Putamen (tissue), 1 donor: Measurements from ENCODE around the gene CCDC124.
"Not testable (repeated sequence)": the region's sequence is repeated elsewhere in the genome, so short reads cannot be mapped to it uniquely, and the experiment has no call there.

Source experiments
- DNase-seq: peaks from one replicate; pipeline ENCODE4 v3.0.0-alpha.2; 2016; ENCODE audit warnings: low spot score

The CCDC124 gene, protein sequence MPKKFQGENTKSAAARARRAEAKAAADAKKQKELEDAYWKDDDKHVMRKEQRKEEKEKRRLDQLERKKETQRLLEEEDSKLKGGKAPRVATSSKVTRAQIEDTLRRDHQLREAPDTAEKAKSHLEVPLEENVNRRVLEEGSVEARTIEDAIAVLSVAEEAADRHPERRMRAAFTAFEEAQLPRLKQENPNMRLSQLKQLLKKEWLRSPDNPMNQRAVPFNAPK

GRCh38 chr19:17932485-17933338, at the start of gene CCDC124:
Gene CCDC124, plus strand, starts transcription at chr19:17933015. Its CDS starts 3,406 bp downstream, at chr19:17936421.
- peak; percentile 88 for DNase-seq

DNA sequence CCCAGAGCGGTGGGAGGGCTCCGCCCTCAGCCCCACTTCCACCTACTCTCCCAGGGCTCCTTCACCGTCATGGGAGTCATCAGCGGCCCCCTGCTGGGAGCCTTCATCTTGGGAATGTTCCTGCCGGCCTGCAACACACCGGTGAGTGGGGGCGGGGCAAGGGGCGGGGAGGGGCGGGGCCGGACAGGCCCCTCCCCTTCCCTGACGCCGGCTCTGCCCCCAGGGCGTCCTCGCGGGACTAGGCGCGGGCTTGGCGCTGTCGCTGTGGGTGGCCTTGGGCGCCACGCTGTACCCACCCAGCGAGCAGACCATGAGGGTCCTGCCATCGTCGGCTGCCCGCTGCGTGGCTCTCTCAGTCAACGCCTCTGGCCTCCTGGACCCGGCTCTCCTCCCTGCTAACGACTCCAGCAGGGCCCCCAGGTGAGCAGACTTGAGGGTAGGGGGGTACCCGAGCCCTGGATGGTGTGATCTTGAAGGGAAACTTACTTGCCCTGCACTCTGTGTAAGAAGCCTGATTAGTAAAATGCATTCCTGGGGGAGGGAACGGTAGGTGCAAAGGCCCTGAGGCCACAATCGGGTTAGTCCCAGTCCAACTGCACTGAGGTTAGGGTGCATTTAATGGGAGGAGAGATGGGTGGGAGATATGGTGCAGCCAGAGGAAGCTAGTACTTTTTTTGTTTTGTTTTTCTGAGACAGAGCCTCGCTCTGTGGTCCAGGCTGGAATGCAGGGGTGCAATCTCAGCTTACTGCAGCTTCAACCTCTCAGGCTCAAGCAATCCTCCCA, 49.0 kb upstream of the CCDC124 start:
- no peak for DNase-seq

- no peak for DNase-seq
Measured at GRCh38 chr19:17886515-17886914, 46.3 kb upstream of the CCDC124 start.

DNA sequence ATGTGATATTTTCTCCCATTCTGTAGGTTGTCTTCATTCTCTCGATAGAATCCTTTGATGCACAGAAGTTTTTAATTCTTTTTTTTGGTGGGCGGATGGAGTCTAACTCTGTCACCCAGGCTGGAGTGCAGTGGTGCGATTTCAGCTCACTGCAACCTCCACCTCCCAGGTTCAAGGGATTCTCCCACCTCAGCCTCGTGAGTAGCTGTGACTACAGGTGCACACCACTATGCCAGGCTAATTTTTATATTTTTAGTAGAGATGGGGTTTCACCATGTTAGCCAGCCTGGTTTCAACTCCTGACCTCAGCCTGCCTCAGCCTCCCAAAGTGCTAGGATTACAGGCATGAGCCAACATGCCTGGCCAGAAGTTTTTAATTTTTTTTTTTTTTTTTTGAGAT, 45.6 kb upstream of the CCDC124 start:
- DNase-seq: not testable (repeated sequence)

- no peak for DNase-seq
Measured at GRCh38 chr19:17888260-17888659, 44.6 kb upstream of the CCDC124 start.

DNA sequence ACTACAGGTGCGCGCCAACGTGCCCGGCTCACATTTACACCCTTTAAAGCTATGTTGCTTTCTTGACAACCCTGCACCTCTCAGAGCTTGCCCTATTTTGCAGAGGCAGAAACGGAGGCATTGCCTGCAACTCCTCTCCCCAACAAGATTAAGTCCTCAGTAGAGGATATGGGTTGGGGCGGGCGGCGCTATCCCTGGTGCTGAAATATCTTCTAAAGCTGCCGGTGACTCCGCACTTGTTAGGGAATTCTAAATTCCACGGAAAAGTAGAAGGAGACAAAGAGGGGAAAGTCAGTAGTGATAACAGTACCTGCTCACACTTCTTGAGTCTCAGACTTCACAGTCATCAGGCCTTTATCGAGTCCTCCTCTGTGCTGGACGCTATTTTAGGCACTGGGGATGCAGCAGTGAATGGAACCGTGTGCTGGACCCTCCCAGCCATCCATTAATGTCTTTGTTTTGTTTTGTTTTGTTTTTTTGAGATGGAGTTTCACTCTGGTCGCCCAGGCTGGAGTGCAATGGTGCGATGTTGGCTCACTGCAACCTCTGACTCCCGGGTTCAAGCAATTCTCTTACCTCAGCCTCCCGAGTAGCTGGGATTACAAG, 43.1 kb upstream of the CCDC124 start:
- DNase-seq: no peak

- no peak for DNase-seq
Measured at GRCh38 chr19:17893766-17894165, 39.0 kb upstream of the CCDC124 start.

DNA sequence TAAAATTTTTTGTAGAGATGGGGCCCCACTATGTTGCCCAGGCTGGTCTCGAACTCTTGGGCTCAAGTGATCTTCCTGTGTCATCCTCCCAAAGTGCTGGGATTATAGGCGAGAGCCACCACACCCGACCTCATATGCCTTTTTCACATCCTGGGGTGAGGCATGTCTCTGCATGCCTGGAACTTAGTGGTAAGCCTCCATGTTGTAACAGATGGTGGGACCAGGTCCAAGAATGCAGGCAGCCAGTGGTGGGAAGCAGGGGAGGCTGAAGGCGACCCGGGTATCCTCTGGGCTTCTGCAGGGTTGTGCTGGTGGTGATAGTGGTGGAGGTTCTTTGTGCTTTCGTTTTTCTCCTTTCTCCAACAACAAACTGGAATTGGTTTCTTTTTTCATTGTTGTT, 30.1 kb upstream of the CCDC124 start:
- DNase-seq: no peak

DNA sequence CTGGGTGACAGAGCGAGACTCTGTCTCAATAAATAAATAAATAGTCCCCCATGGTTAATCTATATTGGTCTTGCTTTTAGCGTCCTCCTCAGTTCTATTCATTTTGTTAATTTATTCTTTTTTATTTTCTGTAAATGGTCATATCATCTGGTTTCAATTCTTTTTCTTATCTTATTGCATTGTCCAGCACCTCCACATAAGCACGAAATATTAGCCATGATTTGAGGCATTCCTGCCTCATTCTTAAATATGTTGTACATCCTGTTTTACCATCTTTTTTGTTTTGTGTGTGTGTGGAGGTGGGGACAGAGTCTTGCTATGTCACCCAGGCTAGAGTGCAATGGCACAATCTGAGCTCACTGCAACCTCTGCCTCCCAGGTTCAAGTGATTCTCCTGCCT, 24.6 kb upstream of the CCDC124 start:
- DNase-seq: no peak

- no peak for DNase-seq
Measured at GRCh38 chr19:17909003-17909732, 23.6 kb upstream of the CCDC124 start.

DNA sequence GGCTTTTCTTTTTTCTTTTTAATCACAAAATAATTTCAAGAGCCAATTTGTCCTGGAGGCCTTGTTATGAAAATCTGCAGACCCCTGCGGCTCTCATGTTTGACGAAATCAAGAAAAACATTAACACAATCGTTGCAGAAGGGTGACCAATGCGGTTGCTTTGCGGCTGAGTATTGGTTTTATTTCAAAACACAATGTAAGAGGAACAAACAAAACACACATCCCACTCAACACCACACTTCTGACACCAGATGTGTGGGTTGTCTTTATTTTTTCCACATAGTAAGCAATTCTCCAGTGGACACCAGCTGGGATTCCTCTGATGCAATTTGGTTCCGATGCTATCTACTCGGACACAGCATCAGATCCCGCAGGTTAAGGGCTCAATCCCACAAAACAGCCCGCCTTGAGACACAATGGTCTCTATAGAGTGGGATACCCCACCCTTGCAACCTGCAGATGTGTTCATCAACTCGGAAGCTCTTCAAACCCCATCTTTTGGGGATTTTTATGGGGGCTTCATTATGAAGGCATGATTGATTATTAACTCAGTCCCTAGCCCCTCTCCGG, 21.9 kb upstream of the CCDC124 start:
- DNase-seq: no peak

- DNase-seq: no peak
Measured at GRCh38 chr19:17915940-17916593, 16.7 kb upstream of the CCDC124 start.

GRCh38 chr19:17918151-17918550, 14.7 kb upstream of the CCDC124 start:
- DNase-seq: not testable (repeated sequence)

DNA sequence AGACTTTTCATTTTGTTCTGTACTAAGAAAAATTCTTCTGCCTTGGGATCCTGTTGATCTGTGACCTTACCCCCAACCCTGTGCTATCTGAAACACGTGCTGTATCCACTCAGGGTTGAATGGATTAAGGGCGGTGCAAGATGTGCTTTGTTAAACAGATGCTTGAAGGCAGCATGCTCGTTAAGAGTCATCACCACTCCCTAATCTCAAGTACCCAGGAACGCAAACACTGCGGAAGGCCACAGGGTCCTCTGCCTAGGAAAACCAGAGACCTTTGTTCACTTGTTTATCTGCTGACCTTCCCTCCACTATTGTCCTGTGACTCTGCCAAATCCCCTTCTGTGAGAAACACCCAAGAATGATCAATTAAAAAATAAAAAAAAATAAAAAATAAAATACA, 13.7 kb upstream of the CCDC124 start:
- not testable (repeated sequence) for DNase-seq

- no peak for DNase-seq
Measured at GRCh38 chr19:17920527-17920926, 12.3 kb upstream of the CCDC124 start.

DNA sequence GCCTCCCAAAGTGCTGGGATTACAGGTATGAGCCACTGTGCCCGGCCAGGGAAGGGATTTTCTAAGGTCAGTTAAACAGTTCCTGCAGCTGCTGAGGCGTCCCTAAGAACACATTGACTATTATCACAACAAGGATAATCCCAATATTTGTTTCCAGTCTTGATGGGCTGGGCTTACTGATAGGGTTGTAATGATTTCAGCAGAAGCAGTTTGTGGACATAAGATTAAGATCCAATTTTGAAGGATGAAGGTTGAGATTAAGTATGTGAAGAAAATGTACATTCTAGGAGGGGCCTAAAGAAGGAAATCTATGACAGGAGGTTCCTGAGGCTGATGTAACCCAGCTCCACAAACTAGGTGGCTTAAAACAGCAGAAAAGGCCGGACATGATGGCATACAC, 10.7 kb upstream of the CCDC124 start:
- DNase-seq: no peak

DNA sequence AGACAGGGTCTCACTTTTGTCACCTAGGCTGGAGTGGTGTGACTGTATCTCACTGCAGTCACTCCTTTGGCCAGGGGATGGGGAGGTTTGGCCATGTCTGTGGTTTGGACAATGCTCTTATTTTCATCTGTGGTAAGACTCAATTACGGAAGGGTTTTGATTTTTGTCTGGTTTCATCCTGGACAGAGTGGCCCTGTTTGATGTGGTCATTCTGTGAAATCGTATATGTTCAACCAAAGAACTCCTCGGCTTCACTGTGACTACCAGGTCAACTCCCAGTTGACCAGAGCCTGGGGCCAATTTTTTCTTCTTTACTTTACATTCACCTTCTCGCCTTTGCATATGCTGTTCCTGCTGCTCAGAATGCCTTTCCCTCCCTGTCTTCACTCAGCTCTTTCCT, 6.8 kb upstream of the CCDC124 start:
- DNase-seq: no peak

GRCh38 chr19:17929056-17929455, 3.8 kb upstream of the CCDC124 start:
- no peak for DNase-seq

DNA sequence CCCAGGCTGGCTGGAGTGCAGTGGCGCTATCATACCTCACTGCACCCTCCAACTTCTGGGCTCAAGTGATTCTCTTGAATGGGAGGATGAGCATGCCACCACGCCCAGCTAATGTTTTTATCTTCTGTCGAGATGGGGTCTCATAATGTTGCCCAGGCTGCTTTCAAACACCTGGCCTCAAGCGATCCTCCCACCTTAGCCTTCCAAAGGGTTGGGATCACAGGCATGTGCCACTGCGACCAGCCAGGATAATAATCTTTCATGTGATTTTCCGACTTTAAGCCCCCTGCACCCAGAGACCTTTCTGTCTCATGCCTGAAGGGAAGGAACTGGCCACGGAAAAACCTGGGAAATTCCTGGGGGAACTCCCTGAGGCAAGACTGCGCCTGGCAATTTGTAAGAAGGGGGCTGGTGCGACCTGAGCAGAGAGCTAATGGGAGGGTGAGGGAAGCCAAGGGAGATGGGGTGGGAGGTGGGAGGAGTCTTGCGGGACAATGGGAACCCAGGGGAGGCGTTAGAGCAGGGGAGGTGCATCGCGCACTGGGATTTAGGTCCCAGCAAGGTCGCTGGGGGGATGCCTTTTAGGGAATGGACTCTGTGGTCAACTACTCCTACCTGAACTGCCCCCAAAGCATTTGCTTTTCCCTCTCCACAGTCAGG, 1.2 kb upstream of the CCDC124 start:
- no peak for DNase-seq
